ENCODE measurements around the gene ITGB3.
A peak's percentile ranks its signal among the peaks of the same experiment; 100 is the strongest.
"Not testable (repeated sequence)": the region's sequence is repeated elsewhere in the genome, so short reads cannot be mapped to it uniquely, and the experiment has no call there.

Gene ITGB3

DNA sequence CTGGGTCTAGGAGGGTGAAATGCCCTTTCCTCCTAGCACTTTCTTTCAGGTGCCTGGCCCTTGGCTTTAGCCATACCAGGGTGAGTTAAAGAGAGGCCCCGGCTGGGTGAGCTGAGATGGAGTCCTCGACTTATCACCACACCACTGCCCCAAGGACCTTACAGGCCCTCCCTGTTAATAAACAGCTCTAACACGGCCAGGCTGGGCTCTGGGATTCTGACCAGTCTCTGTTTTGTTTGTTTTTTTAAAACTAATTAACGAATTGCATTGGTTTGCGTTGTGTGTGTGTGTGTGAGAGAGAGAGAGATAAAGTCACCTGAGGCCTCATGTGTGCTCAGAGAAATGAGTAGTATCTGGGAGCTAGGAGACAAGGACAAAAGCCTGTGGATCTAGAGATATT is 30.2 kb upstream of the ITGB3 start:
- FAIRE-seq: no peak

DNA sequence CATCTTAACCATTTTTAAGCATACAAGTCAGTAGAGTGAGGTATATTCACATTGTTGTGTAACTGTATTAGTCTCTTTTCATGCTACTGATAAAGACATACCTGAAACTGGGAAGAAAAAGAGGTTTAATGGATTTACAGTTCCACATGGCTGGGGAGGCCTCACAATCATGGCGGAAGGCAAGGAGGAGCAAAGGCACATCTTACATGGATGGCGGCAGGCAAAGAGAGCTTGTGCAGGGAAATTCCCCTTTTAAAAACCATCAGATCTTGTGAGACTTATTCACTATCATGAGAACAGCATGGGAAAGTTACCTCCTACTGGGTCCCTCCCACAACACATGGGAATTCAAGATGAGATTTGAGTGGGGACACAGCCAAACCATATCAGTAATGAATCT is 29.6 kb upstream of the ITGB3 start:
- FAIRE-seq: not testable (repeated sequence)

DNA sequence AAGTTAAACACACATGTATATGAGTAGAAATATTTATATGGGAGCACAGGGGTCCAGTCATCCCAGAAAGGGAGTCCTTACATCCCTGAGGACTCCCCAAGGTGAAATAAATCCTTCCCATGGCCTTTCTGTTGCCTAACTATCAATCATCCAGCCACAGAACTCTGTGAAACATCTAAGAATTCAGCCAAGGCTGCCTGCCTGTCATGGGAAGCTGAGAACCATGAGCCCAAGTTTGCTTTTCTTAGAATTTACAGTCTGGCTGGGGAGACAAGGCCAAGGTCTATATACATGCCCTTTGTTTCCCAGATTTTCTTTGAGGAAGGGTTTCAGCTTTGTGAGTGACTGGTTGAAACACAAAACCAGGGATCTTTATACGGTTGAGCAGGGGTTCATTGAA is 28.7 kb upstream of the ITGB3 start:
- no peak for FAIRE-seq

DNA sequence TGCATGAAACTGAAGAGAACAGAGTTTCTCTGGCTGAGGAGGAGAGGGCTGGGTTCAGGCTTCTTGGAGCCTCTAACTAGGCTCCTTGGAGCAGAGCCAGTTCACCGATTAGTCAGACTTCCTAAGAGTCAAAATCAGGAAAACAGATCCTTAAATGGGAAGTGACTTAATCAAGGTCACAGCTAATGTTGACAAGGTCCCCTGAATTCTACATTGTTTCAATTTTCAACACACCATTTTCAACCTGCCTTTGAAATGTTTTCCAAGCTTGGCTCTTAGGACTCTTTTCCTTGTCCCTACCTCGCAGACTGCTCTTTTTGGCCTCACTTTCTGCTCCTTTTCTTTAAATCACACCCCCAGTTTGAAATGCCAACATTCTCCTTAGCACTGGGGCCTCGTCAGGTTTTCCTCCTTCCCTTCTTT is 28.2 kb upstream of the ITGB3 start:
- FAIRE-seq: no peak

DNA sequence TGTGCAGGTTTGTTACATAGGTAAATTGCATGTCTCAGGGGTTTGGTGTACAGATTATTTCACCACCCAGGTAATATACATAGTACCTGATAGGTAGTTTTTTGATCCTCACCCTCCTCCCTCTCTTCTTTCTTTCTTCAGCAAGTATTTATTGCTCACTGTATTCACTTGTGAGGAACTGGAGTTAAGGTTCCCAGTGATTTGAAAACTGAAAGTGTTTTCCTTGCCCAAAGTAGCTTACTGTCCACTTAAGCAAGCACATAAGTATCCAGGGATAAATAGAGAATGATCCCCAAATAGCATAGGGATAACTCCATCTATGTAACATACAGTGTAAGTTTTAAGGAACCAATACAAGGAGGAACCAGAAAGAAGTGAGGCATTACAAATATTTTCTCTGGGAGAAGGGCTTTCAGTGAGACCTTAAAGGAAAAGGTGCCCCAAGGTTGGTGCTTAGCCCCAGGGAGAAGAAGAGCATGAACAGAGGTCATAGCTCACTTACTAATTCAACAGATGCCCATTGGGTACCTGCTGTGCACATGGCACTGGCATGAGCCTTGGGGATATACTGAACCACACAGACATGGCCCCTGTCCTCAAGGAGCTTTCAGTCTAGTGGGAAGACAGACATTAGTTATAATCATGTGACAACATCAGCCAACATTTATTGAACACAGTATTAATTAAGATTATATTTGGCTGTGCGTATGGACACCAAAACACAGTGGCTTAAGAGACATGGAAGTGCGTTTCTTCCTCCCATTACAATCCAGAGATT is 27.5 kb upstream of the ITGB3 start:
- FAIRE-seq: no peak

DNA sequence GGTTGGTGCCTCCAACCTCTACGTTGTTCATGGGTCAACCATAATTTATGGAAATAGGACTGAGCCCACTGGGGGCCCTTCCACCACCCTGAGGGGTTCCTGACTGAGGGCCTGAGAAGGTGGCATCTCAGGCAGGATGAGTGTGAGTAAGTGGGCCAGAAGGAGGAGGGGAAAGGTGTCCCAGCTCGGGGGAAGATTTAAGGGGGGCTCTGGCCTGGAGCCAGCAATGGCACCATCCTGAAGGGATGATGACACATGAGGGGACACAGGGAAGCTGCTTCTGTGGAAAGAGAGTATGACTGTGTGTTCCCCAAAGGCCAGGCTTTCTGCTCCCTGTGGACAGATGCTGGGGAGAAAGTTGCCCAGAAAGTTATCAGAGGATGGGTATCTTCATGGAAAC is 25.8 kb upstream of the ITGB3 start:
- no peak for FAIRE-seq

DNA sequence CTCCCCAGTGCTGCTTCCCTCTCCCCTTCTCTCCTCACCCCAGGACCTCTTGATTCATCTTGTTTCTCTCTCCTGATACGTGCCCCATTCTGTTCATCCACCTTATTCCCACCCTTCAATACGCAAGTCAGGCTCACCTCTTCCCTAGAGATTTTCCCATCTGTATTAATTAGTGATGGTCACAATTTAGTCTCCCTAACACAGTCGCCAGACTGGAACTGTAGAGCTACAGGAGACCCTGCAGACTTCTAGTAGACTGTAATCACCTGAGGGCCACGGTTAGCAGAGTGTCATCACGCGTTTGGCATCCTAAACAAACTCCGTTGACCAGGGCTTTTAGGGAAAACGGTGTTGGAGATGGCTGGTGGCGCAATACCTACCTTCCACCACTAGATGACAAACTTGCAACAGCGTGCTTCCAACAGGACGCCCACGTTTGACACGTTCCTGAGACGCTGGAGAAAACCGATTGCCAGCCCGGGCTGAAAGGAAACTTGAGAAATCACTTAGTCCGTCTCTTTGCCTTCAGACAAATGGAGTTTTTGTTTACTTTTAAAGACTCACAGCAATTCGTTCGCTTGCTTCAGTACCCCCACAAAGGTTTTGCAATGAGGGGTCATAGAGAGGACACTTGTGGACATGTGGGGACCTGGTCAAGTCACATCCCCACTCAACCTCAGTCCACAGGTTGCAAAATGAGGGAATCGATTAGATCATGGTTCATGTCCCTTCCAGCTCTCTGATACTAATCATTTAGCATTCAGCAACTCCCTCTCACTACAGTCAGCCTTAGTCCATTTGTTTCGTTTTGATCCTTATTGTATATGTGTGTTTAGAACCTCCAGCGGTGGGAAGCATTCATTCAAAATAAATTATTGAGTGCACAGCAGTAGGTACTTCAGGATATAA is 23.8 kb upstream of the ITGB3 start:
- peak; percentile 23 for FAIRE-seq

DNA sequence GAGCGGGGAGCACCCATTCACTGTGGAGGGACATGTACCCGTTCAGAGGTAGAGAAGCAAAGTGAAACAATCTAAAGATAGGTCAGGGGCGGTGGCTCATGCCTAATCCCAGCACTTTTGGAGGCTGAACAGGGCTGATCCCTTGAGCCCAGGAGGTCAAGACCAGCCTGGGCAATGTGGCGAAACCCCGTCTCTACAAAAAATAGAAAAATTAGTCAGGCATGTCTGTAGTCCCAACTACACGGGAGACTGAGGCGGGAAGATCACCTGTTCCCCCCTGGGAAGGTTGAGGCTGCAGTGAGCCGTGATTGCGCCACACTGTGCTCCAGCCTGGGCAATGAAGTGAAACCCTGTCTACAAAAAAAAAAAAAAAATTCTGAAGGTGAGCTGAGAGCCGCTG is 22.8 kb upstream of the ITGB3 start:
- FAIRE-seq: no peak

DNA sequence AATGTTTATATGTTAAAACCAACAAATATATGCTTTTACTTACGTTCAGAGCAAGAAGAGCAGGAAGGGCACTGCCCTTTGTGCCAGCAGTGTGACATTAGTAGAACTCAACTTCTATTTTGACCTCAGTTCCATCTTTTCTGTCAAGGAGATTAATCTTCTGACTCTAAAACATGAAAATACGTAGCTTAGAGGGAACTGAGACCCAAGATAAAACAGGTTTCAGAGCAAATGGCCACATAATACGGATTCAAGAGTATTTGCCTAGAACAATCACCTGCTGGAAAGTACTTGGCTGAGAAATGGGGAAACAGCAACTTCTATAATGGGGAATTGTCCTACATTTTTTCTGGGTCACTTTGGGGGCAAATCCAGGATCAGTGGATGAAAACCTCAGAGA is 22.3 kb upstream of the ITGB3 start:
- FAIRE-seq: no peak

DNA sequence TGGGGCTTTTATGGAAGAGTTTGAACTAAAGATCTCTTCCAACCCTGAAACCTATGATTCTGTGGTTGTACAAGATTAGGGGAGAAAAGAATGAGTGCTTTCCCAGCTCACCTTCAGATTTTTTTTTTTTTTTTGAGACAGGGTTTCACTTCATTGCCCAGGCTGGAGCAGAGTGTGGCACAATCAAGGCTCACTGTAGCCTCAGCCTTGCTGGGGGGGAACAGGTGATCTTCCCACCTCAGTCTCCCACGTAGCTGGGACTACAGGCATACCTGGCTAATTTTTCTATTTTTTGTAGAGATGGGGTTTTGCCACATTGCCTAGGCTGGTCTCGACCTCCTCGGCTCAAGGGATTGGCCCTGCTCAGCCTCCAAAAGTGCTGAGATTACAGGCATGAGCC is 21.8 kb upstream of the ITGB3 start:
- FAIRE-seq: no peak

DNA sequence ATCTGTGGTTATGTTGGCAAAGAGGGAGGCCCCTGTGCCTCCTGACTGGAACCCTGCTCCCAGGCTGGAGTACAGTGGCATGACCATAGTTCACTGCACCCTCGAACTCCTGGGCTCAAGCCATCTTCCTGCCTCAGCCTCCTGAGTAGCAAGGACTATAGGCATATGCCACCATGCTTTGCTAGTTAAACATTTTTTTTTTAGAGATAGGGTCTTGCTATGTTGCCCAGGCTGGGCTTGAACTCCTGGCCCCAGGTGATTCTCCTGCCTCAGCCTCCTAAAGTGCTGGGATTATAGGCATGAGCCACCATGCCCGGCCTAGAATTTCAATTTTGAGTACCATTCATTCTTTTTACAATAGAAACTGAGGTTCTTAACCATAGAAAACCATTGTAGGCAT is 21.2 kb upstream of the ITGB3 start:
- no peak for FAIRE-seq

DNA sequence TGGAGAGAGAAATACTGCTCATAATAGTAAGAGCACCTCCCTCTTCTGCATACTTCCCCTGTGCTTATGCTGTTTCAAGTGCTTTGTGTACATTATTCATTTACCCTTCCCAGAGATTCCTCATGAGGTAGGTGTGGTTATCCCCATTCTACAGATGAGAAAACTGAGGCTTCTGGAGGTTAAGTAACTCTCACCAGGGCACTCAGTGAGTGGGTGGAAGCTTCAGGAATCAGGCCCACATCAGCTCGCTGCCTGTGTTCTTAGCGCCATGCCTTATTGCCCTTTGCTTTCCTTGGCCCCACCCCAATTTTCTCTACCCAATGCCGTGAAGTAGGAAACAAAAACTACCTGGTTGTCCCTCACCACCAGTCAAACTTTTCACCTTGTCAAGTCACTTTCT is 18.1 kb upstream of the ITGB3 start:
- no peak for FAIRE-seq

DNA sequence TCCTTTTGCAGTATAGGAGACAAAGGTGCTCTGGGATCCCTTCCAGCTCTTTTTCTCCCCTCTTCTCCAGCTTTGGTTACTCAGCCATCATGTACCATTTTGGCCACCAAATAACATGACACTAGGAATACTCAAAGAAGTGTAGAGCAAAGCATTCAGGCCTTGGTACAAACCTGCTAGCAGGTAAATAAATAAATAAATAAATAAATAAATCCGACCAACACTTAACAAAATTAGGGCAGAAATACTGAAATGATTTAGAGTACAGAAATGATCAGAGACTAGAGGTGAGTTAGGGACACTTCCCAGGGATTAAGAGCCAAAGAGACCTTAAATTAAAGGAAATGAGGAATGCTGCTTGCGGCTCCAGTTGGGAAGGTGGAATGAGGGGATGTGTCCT is 17.7 kb upstream of the ITGB3 start:
- FAIRE-seq: no peak

DNA sequence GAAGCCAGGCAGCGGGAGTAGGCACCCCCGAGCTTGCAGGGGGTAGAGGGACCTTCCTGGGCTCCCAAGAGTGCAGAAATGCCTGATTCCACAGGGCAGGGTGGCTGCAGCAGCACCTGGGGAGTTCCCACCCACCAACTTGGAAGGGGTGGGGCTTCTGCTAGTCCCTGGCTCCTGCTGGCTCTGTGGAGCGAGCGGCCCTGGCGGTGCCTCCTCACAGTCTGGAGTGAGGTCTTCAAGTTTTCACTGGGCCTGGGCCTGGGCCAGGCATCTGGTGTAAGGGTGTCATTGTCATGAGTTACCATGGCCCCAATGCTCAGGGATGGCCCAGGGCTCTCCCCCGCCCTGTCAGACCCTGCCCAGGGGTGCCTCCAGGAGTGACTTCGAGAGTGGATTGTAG is 15.8 kb upstream of the ITGB3 start:
- FAIRE-seq: no peak

DNA sequence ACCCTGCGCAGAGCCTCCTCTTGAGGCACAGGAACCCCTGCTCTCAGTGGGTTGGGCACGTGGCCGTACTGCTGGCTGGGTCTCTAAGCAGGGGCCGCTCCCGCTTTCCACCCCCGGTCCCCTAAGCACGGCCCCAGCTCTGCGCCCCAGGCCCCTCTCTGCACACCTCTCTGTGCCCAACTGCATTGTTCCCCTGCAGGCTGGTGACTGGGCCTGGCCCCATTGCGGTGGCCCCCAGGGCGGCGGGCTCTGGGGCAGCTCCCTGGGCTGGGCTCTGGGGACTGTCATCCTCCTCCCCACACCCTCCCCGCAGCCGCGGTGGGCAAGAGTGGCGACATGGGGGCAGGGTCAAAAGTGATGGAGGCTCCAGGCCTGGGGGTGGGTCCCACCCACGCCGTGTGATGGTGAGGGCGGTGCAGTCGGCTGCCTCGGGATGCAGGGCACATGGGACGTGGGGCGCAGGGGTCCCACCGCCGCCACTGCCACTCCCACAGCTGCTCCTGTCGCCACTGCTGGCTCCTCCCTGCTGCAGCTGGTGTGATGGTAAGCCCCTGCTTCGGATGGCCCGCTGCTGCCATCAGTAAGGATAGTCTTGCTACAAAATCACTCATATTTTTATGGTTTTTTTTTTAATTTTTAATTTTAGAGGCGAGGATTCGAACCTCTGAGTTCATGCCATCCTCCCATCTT is 15.2 kb upstream of the ITGB3 start:
- FAIRE-seq: no peak

DNA sequence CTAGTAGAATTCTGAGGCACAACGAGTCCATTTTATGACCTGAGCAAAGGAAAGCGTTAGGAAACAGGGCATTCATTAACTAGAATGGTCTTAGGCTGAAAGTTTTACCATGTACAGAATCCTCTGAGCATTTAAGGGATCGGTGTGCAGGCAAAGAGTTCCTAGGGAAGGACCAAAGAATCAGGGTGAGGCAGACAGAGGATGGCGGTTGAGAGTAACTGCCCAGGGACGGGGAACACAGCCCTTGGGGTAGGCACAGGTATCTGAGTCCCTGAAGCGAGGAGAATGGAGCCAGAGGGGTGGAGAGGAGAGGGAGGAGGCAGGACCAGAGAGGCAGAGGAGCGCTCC is 14.0 kb upstream of the ITGB3 start:
- no peak for FAIRE-seq

DNA sequence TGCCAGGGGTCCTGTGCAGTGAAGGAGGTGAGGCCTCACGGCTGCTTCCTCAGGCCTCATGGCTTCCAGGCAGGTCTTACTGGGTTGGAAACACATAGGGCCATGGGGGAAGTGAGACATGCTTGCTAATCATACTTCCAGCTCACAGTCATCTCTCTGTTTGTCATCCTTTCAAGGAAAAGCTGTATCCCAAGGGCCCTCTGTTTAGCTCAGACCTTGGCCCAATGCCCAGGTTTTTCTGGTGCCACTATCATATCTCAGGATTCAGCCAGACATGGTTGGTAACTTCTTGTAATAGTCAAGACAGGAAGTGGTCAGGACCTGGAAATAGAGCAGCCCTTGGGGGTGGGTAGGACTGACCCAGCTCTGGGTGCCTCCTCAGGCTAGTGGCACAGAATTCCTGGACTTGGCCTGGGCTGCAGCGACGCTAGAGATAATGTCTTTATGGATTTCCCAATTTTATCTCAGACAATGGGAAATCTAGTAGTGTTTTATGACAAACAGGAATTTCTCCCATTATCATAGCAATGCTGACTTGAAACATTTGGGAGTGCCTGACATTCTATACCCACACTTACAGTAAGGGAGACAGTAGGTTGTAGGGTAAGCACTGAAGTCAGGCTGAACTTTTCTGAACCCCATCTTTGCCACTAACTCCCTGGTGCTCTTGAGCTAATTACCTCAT is 13.5 kb upstream of the ITGB3 start:
- no peak for FAIRE-seq

DNA sequence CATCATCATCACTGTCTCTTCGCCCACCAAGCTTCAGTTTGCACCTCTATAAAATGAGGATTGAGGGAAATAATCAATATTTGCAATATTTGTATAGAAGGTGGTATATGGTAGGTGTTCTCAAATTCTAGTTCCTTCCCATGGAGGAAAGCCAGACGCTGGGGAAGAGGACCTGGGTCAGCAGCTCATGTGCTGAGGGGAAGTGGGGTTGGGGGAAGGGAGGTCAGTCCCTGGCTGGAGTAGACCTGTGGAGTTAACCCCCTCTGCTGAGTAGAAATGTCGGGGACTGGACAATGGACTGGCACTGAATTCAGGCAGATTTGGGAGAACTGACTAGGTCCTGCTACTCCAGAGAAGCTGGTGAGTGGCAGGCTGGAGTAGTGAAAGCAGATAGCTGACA is 12.8 kb upstream of the ITGB3 start:
- no peak for FAIRE-seq

DNA sequence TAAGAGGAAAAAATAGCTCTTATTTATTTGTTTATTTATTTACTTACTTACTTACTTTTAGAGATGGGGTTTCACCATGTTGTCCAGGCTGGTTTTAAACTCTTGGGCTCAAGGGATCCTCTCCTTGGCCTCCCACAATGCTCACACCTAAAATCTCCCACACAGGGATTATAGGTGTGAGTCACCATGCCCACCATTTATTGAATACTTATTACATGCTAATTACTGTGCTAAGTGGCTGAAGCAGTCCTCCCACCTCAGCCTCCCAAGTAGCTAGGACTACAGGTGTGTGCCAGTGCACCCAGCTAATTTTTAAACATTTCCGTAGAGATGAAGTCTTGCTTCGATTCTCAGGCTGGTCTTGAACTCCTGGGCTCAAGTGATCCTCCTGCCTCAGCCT is 11.0 kb upstream of the ITGB3 start:
- FAIRE-seq: no peak

DNA sequence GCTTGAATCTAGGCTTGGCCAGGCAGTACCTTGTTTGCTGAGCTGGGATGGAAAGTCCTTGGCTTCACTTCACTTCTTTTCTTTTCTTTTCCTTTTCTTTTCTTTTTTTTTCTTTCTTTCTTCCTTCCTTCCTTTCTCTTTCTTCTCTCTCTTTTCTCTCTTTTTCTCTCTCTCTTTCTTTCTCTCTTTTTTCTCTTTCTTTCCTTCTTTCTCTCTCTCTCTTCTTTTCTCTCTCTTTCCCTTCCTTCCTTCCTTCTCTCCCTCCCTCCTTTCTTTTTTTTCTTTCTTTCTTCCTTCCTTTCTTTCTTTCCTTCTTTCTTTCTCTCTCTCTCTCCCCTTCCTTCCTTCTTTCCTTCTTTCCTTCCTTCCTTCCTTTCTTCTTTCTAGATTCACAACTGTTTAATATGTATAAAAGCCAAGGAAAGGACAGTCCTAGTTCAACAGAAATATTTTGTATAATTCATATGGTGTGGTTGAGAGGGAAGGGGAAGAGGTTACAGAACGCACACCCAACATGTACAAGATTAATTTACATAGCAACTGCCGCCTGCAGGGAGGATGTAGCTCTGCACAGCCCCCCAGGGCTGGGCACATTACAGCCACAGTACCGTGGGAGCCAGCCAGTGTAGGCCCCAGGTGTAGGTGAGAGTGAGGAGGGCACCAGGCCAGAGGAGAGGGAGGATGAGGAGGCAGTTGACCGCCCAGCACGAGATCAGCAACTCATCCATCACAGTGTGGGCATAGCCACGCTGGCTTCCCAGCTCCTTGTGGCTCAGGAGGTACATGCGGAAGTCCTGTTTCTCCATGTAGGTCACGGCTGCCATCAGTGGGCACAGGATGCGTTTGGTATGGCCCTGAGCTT is 9.7 kb upstream of the ITGB3 start:
- FAIRE-seq: no peak

DNA sequence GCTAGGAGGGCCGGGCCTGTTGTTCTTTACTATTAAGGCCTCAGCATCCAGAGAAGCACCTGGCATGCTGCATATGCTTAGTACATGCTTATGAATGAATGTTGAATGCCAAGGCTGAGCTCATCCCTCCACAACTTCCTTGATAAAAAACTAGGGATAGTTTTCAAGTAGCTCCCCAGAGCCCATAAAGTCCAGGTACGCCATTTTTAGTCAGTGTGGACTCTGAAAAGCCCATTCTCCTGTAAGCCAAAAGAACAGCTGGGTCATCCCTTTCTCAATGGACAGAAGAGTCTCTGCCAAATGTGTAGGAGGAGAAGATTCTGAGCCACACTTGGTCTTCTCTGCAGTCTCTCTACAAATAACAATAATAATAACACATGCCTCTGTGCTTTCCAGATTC is 8.9 kb upstream of the ITGB3 start:
- FAIRE-seq: no peak

DNA sequence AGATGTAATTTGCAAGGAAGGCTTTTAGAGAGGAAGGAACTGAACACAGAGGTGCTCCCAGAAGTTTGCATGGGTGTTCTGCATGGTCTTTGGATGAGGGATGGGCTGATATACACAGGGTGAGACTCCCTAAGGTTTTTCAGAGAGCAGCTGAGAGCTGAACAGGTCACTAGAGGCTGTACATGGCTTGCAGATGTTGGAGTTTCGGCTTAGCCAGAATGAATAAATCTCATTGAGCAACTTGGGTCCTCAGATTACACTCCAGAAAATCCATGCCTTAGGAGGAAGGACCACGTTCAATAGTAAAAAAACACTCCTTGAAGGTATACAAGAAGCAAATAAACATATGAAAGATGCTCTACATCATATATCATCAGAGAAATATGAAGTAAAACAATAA is 7.5 kb upstream of the ITGB3 start:
- no peak for FAIRE-seq
